ENCODE data around the gene MEGF6. TPM values are rescaled to one million over a fixed set of nuclear protein-coding genes. Genes with fewer than 3 reads are reported as not detected.

The MEGF6 gene
- total RNA-seq, 4 donors from 2014 or later: 66.7 to 120 (median 74.5) TPM

DNA sequence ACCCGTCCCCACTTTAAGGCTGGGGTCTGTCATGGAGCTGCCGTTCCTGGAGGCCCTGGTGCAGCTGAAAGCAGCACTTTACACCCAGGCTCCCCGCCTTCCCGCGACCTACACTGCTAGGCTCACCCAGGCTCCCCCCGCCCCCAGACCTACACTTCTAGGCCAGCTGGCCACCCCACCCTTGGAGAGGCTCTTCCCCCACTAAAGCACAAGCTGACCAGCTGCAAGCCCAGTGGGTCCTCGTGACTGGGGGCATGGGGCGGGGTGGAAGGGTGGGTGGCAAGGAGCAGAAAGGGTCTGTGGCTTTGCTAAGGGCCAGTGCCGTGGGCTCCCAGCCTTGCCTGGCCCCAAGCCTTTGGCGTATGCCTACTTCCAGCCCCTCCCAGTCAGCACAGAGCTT lies 166.6 kb downstream of the MEGF6 start:
- Histone ChIP-seq H3K4me1 (no peaks in the 10 kb centered on the region), H3K36me3 (no peaks in the 10 kb centered on the region), H3K4me3 (no peak overlapping the region), H3K27me3 (peaks cover 41% of the 10 kb centered on the region), H3K27ac (no peak overlapping the region), H3K9me3 (peaks cover 3% of the 10 kb centered on the region)
- DNase-seq (ENCODE audit: low spot score in 2 of 2): no peak
- 67% methylated on average over 10 of the region's 10 CpGs for WGBS
- TF ChIP-seq EP300 (IDR thresholded peaks at IDR 0.05): no peak
- TF ChIP-seq, protein P1, sequence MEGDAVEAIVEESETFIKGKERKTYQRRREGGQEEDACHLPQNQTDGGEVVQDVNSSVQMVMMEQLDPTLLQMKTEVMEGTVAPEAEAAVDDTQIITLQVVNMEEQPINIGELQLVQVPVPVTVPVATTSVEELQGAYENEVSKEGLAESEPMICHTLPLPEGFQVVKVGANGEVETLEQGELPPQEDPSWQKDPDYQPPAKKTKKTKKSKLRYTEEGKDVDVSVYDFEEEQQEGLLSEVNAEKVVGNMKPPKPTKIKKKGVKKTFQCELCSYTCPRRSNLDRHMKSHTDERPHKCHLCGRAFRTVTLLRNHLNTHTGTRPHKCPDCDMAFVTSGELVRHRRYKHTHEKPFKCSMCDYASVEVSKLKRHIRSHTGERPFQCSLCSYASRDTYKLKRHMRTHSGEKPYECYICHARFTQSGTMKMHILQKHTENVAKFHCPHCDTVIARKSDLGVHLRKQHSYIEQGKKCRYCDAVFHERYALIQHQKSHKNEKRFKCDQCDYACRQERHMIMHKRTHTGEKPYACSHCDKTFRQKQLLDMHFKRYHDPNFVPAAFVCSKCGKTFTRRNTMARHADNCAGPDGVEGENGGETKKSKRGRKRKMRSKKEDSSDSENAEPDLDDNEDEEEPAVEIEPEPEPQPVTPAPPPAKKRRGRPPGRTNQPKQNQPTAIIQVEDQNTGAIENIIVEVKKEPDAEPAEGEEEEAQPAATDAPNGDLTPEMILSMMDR (IDR thresholded peaks at IDR 0.05): no peak
- TF ChIP-seq POLR2AphosphoS5 (IDR thresholded peaks at IDR 0.05): no peak
- TF ChIP-seq POLR2A (IDR thresholded peaks at IDR 0.05): no peak

- WGBS: 91% methylated on average over 18 of the region's 18 CpGs
- no peak for TF ChIP-seq POLR2AphosphoS5 (IDR thresholded peaks at IDR 0.05)
- TF ChIP-seq, protein P1 (IDR thresholded peaks at IDR 0.05): no peak
- no peak for TF ChIP-seq POLR2A (IDR thresholded peaks at IDR 0.05)
- no peak for TF ChIP-seq EP300 (IDR thresholded peaks at IDR 0.05)
These were observed 167.0 kb downstream of the MEGF6 start for GRCh38 chr1:3444298-3444697.

DNA sequence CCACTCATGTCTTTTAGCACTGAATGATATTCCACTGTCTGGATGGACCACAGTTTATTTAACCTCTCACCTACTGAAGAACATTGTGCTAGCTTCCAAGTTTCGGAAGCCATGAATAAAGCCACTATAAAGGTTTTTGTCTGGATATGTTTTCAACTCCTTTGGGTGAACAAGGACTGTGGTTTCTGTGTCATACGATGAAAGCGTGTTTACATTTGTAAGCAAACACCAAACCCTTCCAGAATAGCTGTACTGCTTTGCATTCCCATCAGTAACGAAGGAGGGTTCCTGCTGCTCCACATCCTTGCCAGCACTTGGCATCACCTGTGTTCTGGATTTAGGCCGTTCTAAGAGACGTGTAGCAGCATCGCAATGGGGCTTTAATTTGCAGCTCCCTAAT lies 167.5 kb downstream of the MEGF6 start:
- no peak for TF ChIP-seq POLR2AphosphoS5 (IDR thresholded peaks at IDR 0.05)
- no peak for TF ChIP-seq POLR2A (IDR thresholded peaks at IDR 0.05)
- TF ChIP-seq, protein P1 (IDR thresholded peaks at IDR 0.05): no peak
- TF ChIP-seq EP300 (IDR thresholded peaks at IDR 0.05): no peak
- Histone ChIP-seq H3K9me3 (peaks cover 3% of the 10 kb centered on the region), H3K27me3 (peaks cover 46% of the 10 kb centered on the region), H3K4me1 (no peaks in the 10 kb centered on the region), H3K4me3 (no peak overlapping the region), H3K36me3 (no peaks in the 10 kb centered on the region), H3K27ac (no peak overlapping the region)
- 75% methylated on average over 7 of the region's 7 CpGs for WGBS
- no peak for DNase-seq (ENCODE audit: low spot score in 2 of 2)

More at GRCh38 chr1:3444298-3444697, 167.0 kb downstream of the MEGF6 start:
- Histone ChIP-seq H3K4me1 (no peaks in the 10 kb centered on the region), H3K9me3 (peaks cover 3% of the 10 kb centered on the region), H3K27ac (no peak overlapping the region), H3K36me3 (no peaks in the 10 kb centered on the region), H3K4me3 (no peak overlapping the region), H3K27me3 (peaks cover 45% of the 10 kb centered on the region)
- no peak for DNase-seq (ENCODE audit: low spot score in 2 of 2)

GRCh38 chr1:3442901-3443300 lies 168.4 kb downstream of the MEGF6 start:
- H3K27me3 ChIP-seq: peaks cover 46% of the 10 kb centered on the region
- TF ChIP-seq POLR2AphosphoS5 (IDR thresholded peaks at IDR 0.05) (no peak), EP300 (IDR thresholded peaks at IDR 0.05) (no peak), POLR2A (IDR thresholded peaks at IDR 0.05) (no peak)
- TF ChIP-seq, protein P1 (IDR thresholded peaks at IDR 0.05): no peak
- 82% methylated on average over 12 of the region's 12 CpGs for WGBS

DNA sequence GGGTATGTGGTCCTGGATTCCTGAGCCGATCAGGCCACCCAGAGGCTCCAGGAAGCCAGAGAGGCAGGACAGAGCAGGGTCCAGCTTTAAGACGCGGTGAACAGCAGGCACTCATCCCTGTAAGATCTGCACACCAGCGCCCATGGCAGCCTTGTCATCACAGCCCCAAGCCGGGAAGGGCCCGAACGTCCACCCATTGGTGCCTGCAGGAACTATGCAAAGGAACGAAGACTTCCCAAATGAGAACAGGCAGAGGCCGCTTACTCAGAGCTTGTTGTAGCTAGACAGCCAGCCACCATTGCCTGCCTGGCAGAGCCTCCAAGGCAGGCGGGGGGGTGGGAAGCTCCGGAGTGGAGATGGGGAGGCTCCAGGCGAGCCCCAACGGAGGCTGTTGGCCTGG lies 169.0 kb downstream of the MEGF6 start:
- Histone ChIP-seq H3K9me3 (no peaks in the 10 kb centered on the region), H3K4me1 (no peaks in the 10 kb centered on the region), H3K36me3 (no peaks in the 10 kb centered on the region), H3K4me3 (no peak overlapping the region), H3K27ac (no peak overlapping the region), H3K27me3 (peaks cover 48% of the 10 kb centered on the region)
- WGBS: 71% methylated on average over 12 of the region's 13 CpGs
- no peak for DNase-seq (ENCODE audit: low spot score in 2 of 2)
- TF ChIP-seq, protein P1 (IDR thresholded peaks at IDR 0.05): no peak
- TF ChIP-seq POLR2A (IDR thresholded peaks at IDR 0.05): no peak
- TF ChIP-seq EP300 (IDR thresholded peaks at IDR 0.05): no peak
- TF ChIP-seq POLR2AphosphoS5 (IDR thresholded peaks at IDR 0.05): no peak

More at GRCh38 chr1:3442901-3443300, 168.4 kb downstream of the MEGF6 start:
- no peaks in the 10 kb centered on the region for H3K36me3 ChIP-seq
- H3K27ac ChIP-seq: no peak overlapping the region
- H3K4me1 ChIP-seq: no peaks in the 10 kb centered on the region
- H3K9me3 ChIP-seq: peaks cover 3% of the 10 kb centered on the region
- no peak for DNase-seq (ENCODE audit: low spot score in 2 of 2)
- no peak overlapping the region for H3K4me3 ChIP-seq

Measured in suprapubic skin (tissue), 4 donors.